Testis (tissue), 3 donors: ENCODE measurements around the gene SSX2IP. TPM values are rescaled to one million over a fixed set of nuclear protein-coding genes. Genes with fewer than 3 reads are reported as not detected.
"Not testable (repeated sequence)": the region's sequence is repeated elsewhere in the genome, so short reads cannot be mapped to it uniquely, and the experiment has no call there.

Experiments
- DNase-seq: peaks from one replicate; pipeline ENCODE4 v3.0.0-alpha.2; 2019
- H3K27ac ChIP-seq, 2 donors: fragments of 200-600 bp; sonication (generic); one replicate each; pipeline ENCODE4 v1.5.1; 2019
- H3K27me3 ChIP-seq: fragments of 200-600 bp; sonication (generic); one replicate; pipeline ENCODE4 v1.5.1; 2019
- H3K36me3 ChIP-seq: fragments of 200-600 bp; sonication (generic); one replicate; pipeline ENCODE4 v1.5.1; 2017; ENCODE audit warnings: low read depth; ENCODE audit errors: missing control alignments
- H3K4me1 ChIP-seq: fragments of 200-600 bp; sonication (generic); one replicate; pipeline ENCODE4 v1.5.1; 2019
- H3K4me3 ChIP-seq, 2 donors: fragments of 200-600 bp; sonication (generic); one replicate each; pipeline ENCODE4 v1.5.1; 2017 to 2019
- H3K9me3 ChIP-seq: fragments of 200-600 bp; sonication (generic); one replicate; pipeline ENCODE4 v1.5.1; 2017
- POLR2A ChIP-seq: fragments of 450-650 bp; IDR thresholded peaks from one replicate; pipeline ENCODE4 v1.6.1; 2017; ENCODE audit warnings: antibody characterized with exemption, mild to moderate bottlenecking, moderate library complexity
- WGBS, 2 donors: methylation state at CpG; one replicate each; pipeline ENCODE4 v1.1.5; 2018; 5-methylcytosine and 5-hydroxymethylcytosine counted together
- intact Hi-C: fragments of 100-400 bp; cut with DNase I; formaldehyde crosslinking; loops from one replicate; pipeline ENCODE4 v1.15.1; 2023; ENCODE audit warnings: low total_unique reads
- polyA plus RNA-seq: library from polyadenylated mRNA; stranded (reverse); fragments of 350-450 nt; fragmentation: Illumina TruSeq; extraction: RNeasy Lipid Tissue Mini Kit (QIAGEN cat#74804); gene quantifications from one replicate; pipeline ENCODE4 v1.2.3, GENCODE V29; 2014; ENCODE audit warnings: low read depth, low replicate concordance; ENCODE audit not compliant: insufficient read depth
- total RNA-seq, 2 donors: library from RNA; depleted of rRNA; stranded (reverse); fragments of >200 nt; gene quantifications; one replicate each; pipeline ENCODE4 v1.2.3, GENCODE V29; 2016
- TF ChIP-seq, protein P1 (sequence below), 3 experiments: fragments of 450-650 bp in 2 of 3; fragments of 200-600 bp in 1 of 3; sonication (generic) in 1 of 3; IDR thresholded peaks; one replicate each; pipeline ENCODE4 v1.5.1; 2016 to 2019; ENCODE audit warnings: antibody characterized with exemption in 3 of 3, mild to moderate bottlenecking in 2 of 3, moderate library complexity in 1 of 3

The SSX2IP gene
- total and polyA plus RNA-seq, 3 donors from 2014 or later: 64.6 to 158 (median 128) TPM

- Histone ChIP-seq H3K4me1 (no peaks in the 10 kb centered on the region), H3K36me3 (no peaks in the 10 kb centered on the region), H3K27me3 (no peaks in the 10 kb centered on the region), H3K9me3 (no peaks in the 10 kb centered on the region), H3K4me3 (no peak overlapping the region), H3K27ac (no peak overlapping the region)
- no peak for DNase-seq
- WGBS, 2 donors: 76 to 90% methylated on average over 2 of the region's 2 CpGs
- TF ChIP-seq, protein P1, sequence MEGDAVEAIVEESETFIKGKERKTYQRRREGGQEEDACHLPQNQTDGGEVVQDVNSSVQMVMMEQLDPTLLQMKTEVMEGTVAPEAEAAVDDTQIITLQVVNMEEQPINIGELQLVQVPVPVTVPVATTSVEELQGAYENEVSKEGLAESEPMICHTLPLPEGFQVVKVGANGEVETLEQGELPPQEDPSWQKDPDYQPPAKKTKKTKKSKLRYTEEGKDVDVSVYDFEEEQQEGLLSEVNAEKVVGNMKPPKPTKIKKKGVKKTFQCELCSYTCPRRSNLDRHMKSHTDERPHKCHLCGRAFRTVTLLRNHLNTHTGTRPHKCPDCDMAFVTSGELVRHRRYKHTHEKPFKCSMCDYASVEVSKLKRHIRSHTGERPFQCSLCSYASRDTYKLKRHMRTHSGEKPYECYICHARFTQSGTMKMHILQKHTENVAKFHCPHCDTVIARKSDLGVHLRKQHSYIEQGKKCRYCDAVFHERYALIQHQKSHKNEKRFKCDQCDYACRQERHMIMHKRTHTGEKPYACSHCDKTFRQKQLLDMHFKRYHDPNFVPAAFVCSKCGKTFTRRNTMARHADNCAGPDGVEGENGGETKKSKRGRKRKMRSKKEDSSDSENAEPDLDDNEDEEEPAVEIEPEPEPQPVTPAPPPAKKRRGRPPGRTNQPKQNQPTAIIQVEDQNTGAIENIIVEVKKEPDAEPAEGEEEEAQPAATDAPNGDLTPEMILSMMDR (IDR thresholded peaks at IDR 0.05): no peak
- TF ChIP-seq POLR2A: no peak
- intact Hi-C loops: no loop called here
Observed at GRCh38 chr1:84653130-84653677, 37.1 kb downstream of the SSX2IP start.

GRCh38 chr1:84644472-84644871 lies 45.8 kb downstream of the SSX2IP start:
- Histone ChIP-seq H3K36me3 (no peaks in the 10 kb centered on the region), H3K4me3 (no peak overlapping the region), H3K9me3 (no peaks in the 10 kb centered on the region), H3K27me3 (no peaks in the 10 kb centered on the region), H3K4me1 (no peaks in the 10 kb centered on the region), H3K27ac (no peak overlapping the region)
- 89% methylated on average over 2 of the region's 2 CpGs for whole genome bisulfite sequencing, 2 donors
- DNase-seq: no peak
- intact Hi-C loops: no loop called here
- TF ChIP-seq, protein P1 (IDR thresholded peaks at IDR 0.05): no peak
- TF ChIP-seq POLR2A: no peak

DNA sequence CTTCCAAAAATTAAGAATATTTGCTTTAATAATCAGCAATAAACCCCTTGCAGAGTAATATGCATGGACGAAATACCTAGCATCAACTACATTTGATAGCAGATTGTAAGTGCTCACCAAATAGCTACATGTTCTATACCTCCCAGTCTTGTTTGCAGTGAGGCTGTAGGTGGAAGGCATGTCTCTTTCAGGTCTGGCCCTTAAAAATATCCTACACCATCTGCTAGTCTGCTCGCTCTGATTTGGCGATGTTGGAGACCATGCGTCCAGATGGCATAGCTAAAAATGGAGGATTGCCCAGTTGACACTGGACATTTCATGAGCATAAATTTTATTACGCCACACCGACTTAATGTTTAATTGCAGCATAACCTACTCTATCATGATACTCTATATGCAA lies 47.1 kb downstream of the SSX2IP start:
- H3K27me3 ChIP-seq: no peaks in the 10 kb centered on the region
- WGBS, 2 donors: 88 to 91% methylated on average over 6 of the region's 6 CpGs

GRCh38 chr1:84642774-84643173 lies 47.5 kb downstream of the SSX2IP start:
- DNase-seq: no peak
- intact Hi-C loops: no loop called here
- H3K27me3 ChIP-seq: no peaks in the 10 kb centered on the region
- H3K9me3 ChIP-seq: no peaks in the 10 kb centered on the region
- H3K4me1 ChIP-seq: no peaks in the 10 kb centered on the region
- no peak overlapping the region for H3K27ac ChIP-seq
- TF ChIP-seq, protein P1 (IDR thresholded peaks at IDR 0.05): no peak
- TF ChIP-seq POLR2A: no peak
- no peaks in the 10 kb centered on the region for H3K36me3 ChIP-seq
- H3K4me3 ChIP-seq: no peak overlapping the region

More for the DNA sequence above, 47.1 kb downstream of the SSX2IP start:
- Histone ChIP-seq H3K4me3 (no peak overlapping the region), H3K36me3 (no peaks in the 10 kb centered on the region), H3K4me1 (no peaks in the 10 kb centered on the region), H3K9me3 (no peaks in the 10 kb centered on the region), H3K27ac (no peak overlapping the region)
- DNase-seq: no peak
- no peak for TF ChIP-seq POLR2A
- TF ChIP-seq, protein P1 (IDR thresholded peaks at IDR 0.05): no peak
- intact Hi-C loops: no loop called here

DNA sequence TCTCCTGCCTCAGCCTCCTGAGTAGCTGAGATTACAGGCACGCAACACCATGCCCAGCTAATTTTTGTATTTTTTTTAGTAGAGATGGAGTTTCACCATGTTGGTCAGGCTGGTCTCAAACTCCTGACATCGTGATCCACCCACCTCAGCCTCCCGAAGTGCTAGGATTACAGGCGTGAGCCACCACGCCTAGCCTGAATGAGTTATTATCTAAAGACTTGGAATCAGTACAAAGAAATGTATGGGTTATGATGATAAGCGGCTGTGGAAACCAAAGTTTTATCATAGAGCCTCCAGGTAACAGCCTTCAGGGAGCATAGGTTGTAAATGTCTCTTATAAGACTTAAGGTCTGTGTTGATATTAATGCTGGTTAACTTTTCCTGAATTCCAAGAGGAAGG lies 50.5 kb downstream of the SSX2IP start:
- H3K27ac ChIP-seq, H3K4me3 ChIP-seq, H3K36me3 ChIP-seq, DNase-seq, H3K27me3 ChIP-seq, intact Hi-C loops, H3K9me3 ChIP-seq, H3K4me1 ChIP-seq: not testable (repeated sequence)
- WGBS, 2 donors: 75 to 83% methylated on average over 6 of the region's 6 CpGs
